SK-N-SH treated with all-trans-retinoic acid at 6 μM for 48 hours (cell line): ENCODE data around the gene CCDC197.

ENCODE experiments used
- ARNTL ChIP-seq: fragments of 450-650 bp; formaldehyde crosslinking; IDR thresholded peaks from 2 replicates; pipeline ENCODE4 v1.5.0; 2020; ENCODE audit warnings: low read depth, mild to moderate bottlenecking, moderate library complexity, borderline replicate concordance
- CSDC2 ChIP-seq: fragments of 250-450 bp; sonication (Bioruptor Pico); IDR thresholded peaks from 2 replicates; pipeline ENCODE4 v1.5.0; 2020; ENCODE audit warnings: mild to moderate bottlenecking, moderate library complexity
- GLIS3 ChIP-seq: fragments of 250-450 bp; sonication (Bioruptor Pico); IDR thresholded peaks from 2 replicates; pipeline ENCODE4 v1.5.0; 2020; ENCODE audit warnings: mild to moderate bottlenecking, moderate library complexity
- ISL1 ChIP-seq: fragments of 250-450 bp; sonication (Bioruptor Pico); IDR thresholded peaks from 2 replicates; pipeline ENCODE4 v2.1.2; 2022; ENCODE audit warnings: mild to moderate bottlenecking, moderate library complexity
- PATZ1 ChIP-seq: fragments of 250-450 bp; sonication (Bioruptor Pico); IDR thresholded peaks from 2 replicates; pipeline ENCODE4 v1.8.0; 2020; ENCODE audit warnings: mild to moderate bottlenecking, moderate library complexity, borderline replicate concordance
- POU6F1 ChIP-seq: fragments of 250-450 bp; sonication (Bioruptor Pico); IDR thresholded peaks from 2 replicates; pipeline ENCODE4 v1.8.0; 2021; ENCODE audit warnings: low read depth, mild to moderate bottlenecking, moderate library complexity, borderline replicate concordance
- PPARA ChIP-seq: fragments of 250-450 bp; sonication (Bioruptor Pico); IDR thresholded peaks from 2 replicates; pipeline ENCODE4 v1.5.0; 2020; ENCODE audit warnings: mild to moderate bottlenecking, borderline replicate concordance
- RARB ChIP-seq: fragments of 250-450 bp; sonication (Bioruptor Pico); IDR thresholded peaks from 2 replicates; pipeline ENCODE4 v1.8.0; 2021; ENCODE audit warnings: mild to moderate bottlenecking, moderate library complexity
- SNAI2 ChIP-seq: fragments of 250-450 bp; sonication (Bioruptor Pico); IDR thresholded peaks from 2 replicates; pipeline ENCODE4 v1.5.0; 2020; ENCODE audit warnings: mild to moderate bottlenecking, moderate library complexity
- TOX ChIP-seq: fragments of 250-450 bp; sonication (Bioruptor Pico); IDR thresholded peaks from 2 replicates; pipeline ENCODE4 v1.8.0; 2021; ENCODE audit warnings: mild to moderate bottlenecking, moderate library complexity, borderline replicate concordance
- ZC3H10 ChIP-seq: fragments of 250-450 bp; sonication (Bioruptor Pico); IDR thresholded peaks from 2 replicates; pipeline ENCODE4 v1.5.1; 2021; ENCODE audit warnings: mild to moderate bottlenecking, moderate library complexity
- ZFP3 ChIP-seq: fragments of 250-450 bp; sonication (Bioruptor Pico); IDR thresholded peaks from 2 replicates; pipeline ENCODE4 v1.5.0; 2020; ENCODE audit warnings: mild to moderate bottlenecking, moderate library complexity
- ZNF565 ChIP-seq: fragments of 450-650 bp; formaldehyde crosslinking; conservative IDR thresholded peaks from 2 replicates; pipeline ENCODE4 v1.5.0; 2020; ENCODE audit warnings: low read depth, mild to moderate bottlenecking, moderate library complexity

GRCh38 chr14:94050231-94050880 is 53.3 kb downstream of the CCDC197 start:
- TF ChIP-seq ISL1 (no peak), CSDC2 (CRISPR knock-in tag) (no peak), RARB (CRISPR knock-in tag) (no peak), ARNTL (no peak), PATZ1 (no peak), GLIS3 (CRISPR knock-in tag) (no peak), ZNF565 (CRISPR knock-in tag) (no peak), ZC3H10 (CRISPR knock-in tag) (no peak), TOX (CRISPR knock-in tag) (no peak), POU6F1 (CRISPR knock-in tag) (no peak), PPARA (no peak), SNAI2 (CRISPR knock-in tag) (no peak), ZFP3 (no peak)
